ENCODE measurements around the gene MYO3A.

The MYO3A gene

DNA sequence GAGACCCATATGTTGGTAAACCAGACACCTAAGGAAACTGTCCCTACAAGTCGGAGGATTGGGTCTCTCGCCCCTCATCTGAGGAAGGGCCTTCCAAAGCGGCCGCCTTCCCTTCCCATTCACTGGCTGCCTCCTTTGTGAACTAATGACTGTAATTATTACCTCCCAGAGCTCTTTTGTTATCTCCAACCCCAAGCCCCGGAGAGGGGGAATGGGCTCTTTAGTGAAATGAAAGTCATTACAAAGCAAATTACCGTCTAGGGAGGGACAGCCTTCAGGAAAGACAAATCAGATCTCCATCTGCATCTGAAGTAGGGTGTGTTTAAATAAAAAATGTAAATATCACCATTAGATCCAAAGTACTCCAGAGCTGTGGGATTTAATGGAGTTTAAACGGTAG, 280.0 kb downstream of the MYO3A start:
- no peak for DNase-seq (ENCODE audit: low spot score)

DNA sequence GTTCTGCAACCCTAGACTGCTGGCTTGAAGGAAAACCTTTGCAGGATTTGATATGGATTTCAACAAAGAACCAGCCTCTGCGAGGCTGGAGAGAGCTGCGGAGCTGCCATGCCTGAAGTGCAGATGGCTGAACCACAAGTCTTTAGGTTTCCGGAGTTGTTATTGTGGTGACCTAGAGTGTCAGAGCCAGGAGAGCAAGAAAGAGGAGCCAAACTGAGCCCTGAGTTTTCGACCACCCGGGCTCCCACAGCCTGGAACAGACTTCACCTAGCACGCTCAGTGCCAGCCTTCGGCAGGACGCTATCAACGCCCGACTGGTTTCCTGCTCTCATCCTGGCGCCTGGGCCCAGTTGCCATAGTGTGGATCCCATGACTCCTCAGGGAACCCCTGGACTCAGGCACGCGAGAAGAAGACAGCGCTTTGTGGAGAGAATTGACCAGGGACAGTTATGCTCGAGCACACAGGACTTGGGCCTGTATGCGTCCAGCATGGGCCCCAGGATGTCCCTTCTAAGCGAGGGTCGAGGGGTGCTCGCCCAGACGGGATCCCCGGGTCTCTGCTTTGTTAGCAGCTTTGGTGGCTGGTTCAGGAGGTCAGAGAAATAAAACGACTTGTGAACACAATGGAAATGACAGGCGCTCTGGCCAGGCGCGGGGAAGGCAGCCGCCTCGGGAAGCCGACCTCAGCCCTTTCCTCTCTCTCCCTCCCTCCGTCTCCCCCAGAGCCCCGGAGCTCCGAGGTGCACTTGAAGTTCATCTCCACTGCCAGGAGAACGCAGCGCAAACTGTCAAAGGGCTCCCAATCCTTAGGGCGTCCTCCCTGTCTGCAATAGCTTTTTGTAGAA, 280.7 kb downstream of the MYO3A start:
- no peak for DNase-seq (ENCODE audit: low spot score)

- DNase-seq (ENCODE audit: low spot score), result no peak
Measured at GRCh38 chr10:26215396-26215934, 281.4 kb downstream of the MYO3A start.

- DNase-seq (ENCODE audit: low spot score), result no peak
Measured at GRCh38 chr10:26215935-26216584, 282.0 kb downstream of the MYO3A start.

GRCh38 chr10:26216585-26217395, 282.8 kb downstream of the MYO3A start, which contains the start of gene GAD2:
GAD2 (plus strand) TSS chr10:26216774; CDS start chr10:26216810, 36 bp downstream.
- DNase-seq (ENCODE audit: low spot score), result no peak

- no peak for DNase-seq (ENCODE audit: low spot score)
Measured at GRCh38 chr10:26217396-26218086, 283.5 kb downstream of the MYO3A start.

GRCh38 chr10:26219676-26220075, 285.6 kb downstream of the MYO3A start:
- DNase-seq (ENCODE audit: low spot score), result no peak

GRCh38 chr10:26220901-26221300, 286.9 kb downstream of the MYO3A start:
- no peak for DNase-seq (ENCODE audit: low spot score)

DNA sequence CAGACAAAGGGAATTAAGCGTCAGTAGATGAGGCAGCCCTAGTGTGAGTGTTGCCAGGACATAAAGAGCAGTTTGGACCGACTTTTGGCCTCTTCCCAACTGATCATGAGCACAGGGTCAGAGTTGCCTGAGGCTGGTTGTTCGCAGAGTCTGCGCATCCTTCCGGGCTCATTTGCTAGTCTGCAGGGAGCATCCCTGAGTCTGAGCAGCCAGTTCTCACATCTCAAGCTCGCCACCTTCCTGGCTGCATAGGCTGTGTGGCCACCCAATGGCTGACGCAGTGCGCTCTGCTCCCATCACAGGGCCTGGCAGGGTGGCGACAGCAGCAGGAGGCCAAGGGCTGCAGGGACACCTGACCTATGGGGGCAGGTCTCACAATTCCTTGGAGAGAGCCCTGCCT, 287.5 kb downstream of the MYO3A start:
- DNase-seq (ENCODE audit: low spot score), result no peak

- DNase-seq (ENCODE audit: low spot score), result no peak
Measured at GRCh38 chr10:26222563-26222962, 288.5 kb downstream of the MYO3A start.

GRCh38 chr10:26225322-26225721, 291.3 kb downstream of the MYO3A start:
- DNase-seq (ENCODE audit: low spot score), result no peak

- DNase-seq (ENCODE audit: low spot score), result no peak
Measured at GRCh38 chr10:26227786-26228185, 293.8 kb downstream of the MYO3A start.

GRCh38 chr10:26232174-26232573, 298.1 kb downstream of the MYO3A start:
- no peak for DNase-seq (ENCODE audit: low spot score)

DNA sequence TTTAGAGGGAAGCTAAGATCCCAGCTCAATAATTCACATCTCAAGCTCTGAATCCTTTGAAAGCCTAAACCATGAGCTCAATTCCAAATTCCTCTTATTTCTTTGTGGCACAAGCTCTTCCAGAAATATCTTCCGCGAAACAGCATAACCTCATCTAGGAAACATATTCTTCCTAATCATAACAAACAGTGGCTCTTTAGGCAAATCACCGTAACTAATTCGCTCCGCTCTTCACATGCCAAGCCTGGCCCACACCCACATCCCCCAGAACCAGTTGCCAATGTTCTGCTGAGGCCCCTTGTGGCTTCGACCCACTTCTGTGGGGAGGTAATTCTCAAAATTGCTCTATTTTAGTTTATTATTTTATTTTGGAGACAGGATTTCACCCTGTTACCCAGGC, 301.7 kb downstream of the MYO3A start:
- DNase-seq (ENCODE audit: low spot score), result no peak

DNA sequence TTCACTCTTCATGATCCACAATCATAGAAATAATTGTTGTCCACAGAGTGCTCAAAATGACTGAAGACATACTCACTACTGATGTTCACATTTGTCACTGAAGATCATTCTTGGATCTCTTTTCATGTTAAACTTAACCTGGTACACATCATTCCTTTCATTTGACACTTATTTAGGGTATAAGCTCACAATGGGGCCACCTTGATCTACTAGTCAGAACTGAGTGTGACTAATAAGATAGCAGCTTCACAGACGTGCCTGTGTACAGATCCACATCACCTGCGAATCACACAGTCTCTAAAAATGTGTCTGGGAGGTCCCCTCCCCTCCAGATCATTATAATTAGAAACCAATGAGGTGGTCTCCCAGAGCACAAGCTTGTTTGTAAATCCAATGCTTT, 304.3 kb downstream of the MYO3A start:
- no peak for DNase-seq (ENCODE audit: low spot score)

GRCh38 chr10:26242706-26243350, 308.8 kb downstream of the MYO3A start:
- DNase-seq (ENCODE audit: low spot score), result no peak

- DNase-seq (ENCODE audit: low spot score), result no peak
Measured at GRCh38 chr10:26243351-26243720, 309.3 kb downstream of the MYO3A start.

DNA sequence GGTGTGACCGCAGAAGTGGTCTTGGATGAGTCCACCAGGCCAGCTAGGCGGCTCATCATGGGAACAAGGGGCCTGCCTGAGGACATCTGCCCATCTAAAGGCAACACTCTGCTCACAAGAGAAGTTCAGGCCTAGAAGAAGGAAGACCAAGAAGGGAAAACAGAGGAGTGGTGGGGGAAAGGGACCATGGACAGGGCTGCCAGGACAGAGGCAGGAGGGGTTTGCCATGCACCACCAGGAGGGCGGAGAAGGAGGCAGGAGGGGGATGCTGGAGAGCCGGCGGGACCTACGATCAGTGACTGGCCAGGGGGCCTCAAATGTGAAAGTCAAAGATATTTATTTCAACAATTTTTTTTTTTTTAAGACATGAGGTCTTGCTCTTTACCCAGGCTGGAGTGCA, 315.7 kb downstream of the MYO3A start:
- DNase-seq (ENCODE audit: low spot score), result no peak

GRCh38 chr10:26251925-26252324, 317.9 kb downstream of the MYO3A start:
- no peak for DNase-seq (ENCODE audit: low spot score)

- DNase-seq (ENCODE audit: low spot score), result no peak
Measured at GRCh38 chr10:26254616-26255015, 320.6 kb downstream of the MYO3A start.

DNA sequence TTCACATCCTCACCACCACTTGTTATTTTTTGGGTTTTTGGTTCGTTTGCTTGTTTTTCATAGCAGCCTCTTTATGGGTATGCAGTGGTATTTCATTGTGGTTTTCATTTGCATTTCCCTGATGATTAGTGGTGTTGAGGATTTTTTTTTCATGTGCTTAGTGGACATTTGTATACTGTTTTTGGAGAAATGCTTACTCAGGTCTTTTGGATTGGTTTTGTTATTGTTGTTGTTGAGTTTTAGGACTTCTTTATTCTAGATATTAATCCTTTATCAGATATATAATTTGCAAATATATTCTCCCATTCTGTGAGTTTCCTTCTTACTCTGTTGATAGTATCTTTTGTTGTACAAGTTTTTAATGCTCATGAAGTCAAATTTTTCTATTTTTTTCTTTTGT, 325.3 kb downstream of the MYO3A start:
- no peak for DNase-seq (ENCODE audit: low spot score)
